ENCODE data around the gene ARRB2. TPM values are rescaled to one million over a fixed set of nuclear protein-coding genes. Genes with fewer than 3 reads are reported as not detected.

Gene ARRB2
- total and polyA plus RNA-seq, 2 of the 13 experiments (the other 11 are each of a cell fraction or from before 2014, with no cell fraction given), result 21.5 to 49.2 TPM

- peak; percentile 90; the same call in 1 of the 2 replicates for TF ChIP-seq THRA (CRISPR knock-in tag; IDR thresholded peaks at IDR 0.05; ENCODE audit: borderline replicate concordance)
- peak; percentile 75 for TF ChIP-seq FOXK1 (CRISPR knock-in tag; IDR thresholded peaks at IDR 0.05; ENCODE audit: borderline replicate concordance, low read depth)
- peak; percentile 36 to 74 for TF ChIP-seq NR2F1 (CRISPR knock-in tag; IDR thresholded peaks at IDR 0.05)
- TF ChIP-seq JUN (CRISPR knock-in tag; IDR thresholded peaks at IDR 0.05), result peak; percentile 96
- TF ChIP-seq ARID5B (CRISPR knock-in tag; IDR thresholded peaks at IDR 0.05), result peak; percentile 90
- TF ChIP-seq PPARG (CRISPR knock-in tag; conservative IDR thresholded peaks at IDR 0.05), result peak; percentile 44; the same call in 1 of the 2 replicates
- TF ChIP-seq ZNF652 (CRISPR knock-in tag; IDR thresholded peaks at IDR 0.05; ENCODE audit: borderline replicate concordance, low read depth), result 0 out of 2 replicates have a peak, but pooled peaks have one; percentile 40
- TF ChIP-seq STAG1 (CRISPR knock-in tag; IDR thresholded peaks at IDR 0.05), result no peak; the same call in 1 of the 2 replicates
- 0 out of 2 replicates have a peak, but pooled peaks have one; percentile 50 for TF ChIP-seq ZNF124 (CRISPR knock-in tag; IDR thresholded peaks at IDR 0.05)
- peak; percentile 61; the same call in 1 of the 2 replicates for TF ChIP-seq YEATS2 (CRISPR knock-in tag; IDR thresholded peaks at IDR 0.05; ENCODE audit: borderline replicate concordance)
- TF ChIP-seq, protein P1, sequence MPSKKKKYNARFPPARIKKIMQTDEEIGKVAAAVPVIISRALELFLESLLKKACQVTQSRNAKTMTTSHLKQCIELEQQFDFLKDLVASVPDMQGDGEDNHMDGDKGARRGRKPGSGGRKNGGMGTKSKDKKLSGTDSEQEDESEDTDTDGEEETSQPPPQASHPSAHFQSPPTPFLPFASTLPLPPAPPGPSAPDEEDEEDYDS (CRISPR knock-in tag; IDR thresholded peaks at IDR 0.05), result peak; percentile 82
- TF ChIP-seq POLR2AphosphoS5 (IDR thresholded peaks at IDR 0.05; ENCODE audit: low read depth, low read length), result 0 out of 2 replicates have a peak, but pooled peaks have one; percentile 23
- peak; percentile 12; the same call in 1 of the 2 replicates for TF ChIP-seq ZBTB33 (CRISPR knock-in tag; IDR thresholded peaks at IDR 0.05)
- TF ChIP-seq RXRB (CRISPR knock-in tag; IDR thresholded peaks at IDR 0.05; ENCODE audit: borderline replicate concordance), result peak; percentile 93
- TF ChIP-seq NR2F6 (IDR thresholded peaks at IDR 0.05), result peak; percentile 92
- TF ChIP-seq NR2F6 (CRISPR knock-in tag; IDR thresholded peaks at IDR 0.05), result peak; percentile 92
- peak; percentile 91 for TF ChIP-seq HDAC2 (CRISPR knock-in tag; IDR thresholded peaks at IDR 0.05)
- no peak for TF ChIP-seq ZNF674 (CRISPR knock-in tag; IDR thresholded peaks at IDR 0.05; ENCODE audit: low read depth)
- TF ChIP-seq HOXA7 (CRISPR knock-in tag; IDR thresholded peaks at IDR 0.05), result no peak
- TF ChIP-seq CCDC6 (CRISPR knock-in tag; IDR thresholded peaks at IDR 0.05), result peak; percentile 66; the same call in 1 of the 2 replicates
- TF ChIP-seq ZNF557 (CRISPR knock-in tag; IDR thresholded peaks at IDR 0.05), result no peak
- TF ChIP-seq MTA3 (CRISPR knock-in tag; IDR thresholded peaks at IDR 0.05), result no peak
- peak; percentile 36; the same call in 1 of the 2 replicates for TF ChIP-seq ADNP (CRISPR knock-in tag; IDR thresholded peaks at IDR 0.05)
- TF ChIP-seq FLYWCH1 (CRISPR knock-in tag; IDR thresholded peaks at IDR 0.05), result no peak
- TF ChIP-seq ZNF329 (CRISPR knock-in tag; IDR thresholded peaks at IDR 0.05; ENCODE audit: low read depth), result no peak
- TF ChIP-seq ERF (CRISPR knock-in tag; IDR thresholded peaks at IDR 0.05), result peak; percentile 79
Measured at GRCh38 chr17:4759776-4760236, 49.4 kb downstream of the ARRB2 start (continued).

Data from HepG2 (cell line).